ENCODE results near the gene BOLA1. TPM values are rescaled to one million over a fixed set of nuclear protein-coding genes. Genes with fewer than 3 reads are reported as not detected.

Gene BOLA1
- polyA plus RNA-seq, 1 of the 3 experiments (the other 2 are of a cell fraction), result 24.6 TPM

DNA sequence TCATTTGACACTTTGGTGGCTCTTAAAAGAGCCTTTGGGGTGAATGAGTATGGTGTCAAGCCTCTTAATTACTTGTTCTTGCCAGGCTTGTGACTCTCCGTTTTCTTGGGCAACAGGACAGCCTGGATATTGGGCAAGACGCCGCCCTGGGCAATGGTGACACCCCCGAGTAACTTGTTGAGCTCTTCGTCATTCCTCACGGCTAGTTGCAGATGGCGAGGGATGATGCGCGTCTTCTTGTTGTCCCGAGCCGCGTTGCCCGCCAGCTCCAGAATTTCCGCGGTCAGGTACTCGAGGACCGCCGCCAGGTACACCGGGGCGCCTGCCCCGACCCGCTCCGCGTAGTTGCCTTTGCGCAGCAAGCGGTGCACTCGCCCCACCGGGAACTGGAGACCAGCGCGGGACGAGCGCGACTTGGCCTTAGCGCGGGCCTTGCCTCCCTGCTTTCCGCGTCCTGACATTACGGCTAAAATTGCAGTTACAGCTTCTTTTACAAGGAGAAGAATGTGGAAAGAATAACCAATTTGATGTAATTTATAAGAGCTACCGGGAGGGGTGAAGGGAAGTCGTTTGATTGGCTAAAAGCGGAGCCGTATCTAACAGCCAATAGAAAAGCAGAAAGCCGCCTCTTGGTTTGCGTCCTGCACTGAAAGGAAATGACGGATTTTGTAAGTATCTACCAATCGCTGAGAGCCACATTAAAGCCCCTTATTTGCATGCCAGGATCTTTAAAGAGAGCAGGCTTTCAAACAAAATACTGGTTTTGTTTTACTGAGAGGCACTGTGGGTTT lies 11.7 kb upstream of the BOLA1 start:
- CTCF ChIA-PET, result interaction anchor here (1.0 to 3.6 kb wide), 15 partner anchors 15 to 300 kb away, joined by 3 to 33 read pairs (median 4); partner anchors contain the start of genes SF3B4 and VPS45
- peak overlapping the region; percentile 73 to 80 for H3K4me3 ChIP-seq (ENCODE audit: low read depth in 2 of 2, low read length in 1 of 2)
- H3K9me3 ChIP-seq, result no peaks in the 10 kb centered on the region
- peaks cover 20% of the 10 kb centered on the region; the same call in 1 of the 2 replicates for H4K20me1 ChIP-seq (ENCODE audit: insufficient read depth)
- H3K27ac ChIP-seq (ENCODE audit: low read depth in 2 of 2, low read length in 1 of 2), result peak overlapping the region; percentile 98 to 100
- peak; percentile 80 for DNase-seq
- H2AFZ ChIP-seq (ENCODE audit: low read depth), result 0 out of 2 replicates have a peak overlapping the region, but pooled peaks have one; percentile 88
- H3K4me2 ChIP-seq, result peak overlapping the region; percentile 82
- POLR2A ChIA-PET, result interaction anchor here (0.6 to 4.4 kb wide), 30 partner anchors 12 to 1492 kb away, joined by 3 to 34 read pairs (median 7); partner anchors contain the start of genes BOLA1, OTUD7B, SF3B4 and SV2A
- WGBS (ENCODE audit: low lambda C conversion rate), result 0% methylated on average over 28 of the region's 46 CpGs
- no peaks in the 10 kb centered on the region for H3K9me2 ChIP-seq
- no peaks in the 10 kb centered on the region for H3K27me3 ChIP-seq (ENCODE audit: insufficient read depth)
- peaks cover 30% of the 10 kb centered on the region for H3K79me2 ChIP-seq (ENCODE audit: insufficient read depth)
- no peaks in the 10 kb centered on the region for H3K36me3 ChIP-seq (replicated peaks in 1 of 2; ENCODE audit: control insufficient read depth in 1 of 2, insufficient read depth in 2 of 2, low read length in 1 of 2)
- peaks cover 43% of the 10 kb centered on the region for H3F3A ChIP-seq (replicated peaks; ENCODE audit: insufficient read depth)
- H3K9ac ChIP-seq, result peak overlapping the region; percentile 79
- peaks cover 8 to 19% of the 10 kb centered on the region in 2 experiments; a peak in 3 of 4 replicates for H3K4me1 ChIP-seq (ENCODE audit: control insufficient read depth in 1 of 2, insufficient read depth in 2 of 2, low read depth in 1 of 2, low read length in 1 of 2)
- TF ChIP-seq, protein P1, sequence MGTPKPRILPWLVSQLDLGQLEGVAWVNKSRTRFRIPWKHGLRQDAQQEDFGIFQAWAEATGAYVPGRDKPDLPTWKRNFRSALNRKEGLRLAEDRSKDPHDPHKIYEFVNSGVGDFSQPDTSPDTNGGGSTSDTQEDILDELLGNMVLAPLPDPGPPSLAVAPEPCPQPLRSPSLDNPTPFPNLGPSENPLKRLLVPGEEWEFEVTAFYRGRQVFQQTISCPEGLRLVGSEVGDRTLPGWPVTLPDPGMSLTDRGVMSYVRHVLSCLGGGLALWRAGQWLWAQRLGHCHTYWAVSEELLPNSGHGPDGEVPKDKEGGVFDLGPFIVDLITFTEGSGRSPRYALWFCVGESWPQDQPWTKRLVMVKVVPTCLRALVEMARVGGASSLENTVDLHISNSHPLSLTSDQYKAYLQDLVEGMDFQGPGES (IDR thresholded peaks at IDR 0.05; ENCODE audit: low read depth, low read length), result peak; percentile 51; the same call in 1 of the 2 replicates
- TF ChIP-seq RCOR1 (IDR thresholded peaks at IDR 0.05; ENCODE audit: low read length) (peak; percentile 15), FOXM1 (IDR thresholded peaks at IDR 0.05; ENCODE audit: low read depth) (no peak), EZH2phosphoT487 (IDR thresholded peaks at IDR 0.05; ENCODE audit: borderline replicate concordance, low read depth) (no peak), TEAD4 (IDR thresholded peaks at IDR 0.05; ENCODE audit: borderline replicate concordance, insufficient read depth) (no peak), SIN3A (IDR thresholded peaks at IDR 0.05; ENCODE audit: borderline replicate concordance, low read depth, low read length) (peak; percentile 60; the same call in 1 of the 2 replicates), SMC3 (IDR thresholded peaks at IDR 0.05; ENCODE audit: low read depth, low read length) (no peak), TAF1 (IDR thresholded peaks at IDR 0.05; ENCODE audit: borderline replicate concordance, low read depth, low read length) (peak; percentile 84), GABPA (IDR thresholded peaks at IDR 0.05; ENCODE audit: low read depth) (peak; percentile 36; the same call in 1 of the 2 replicates), RFX5 (IDR thresholded peaks at IDR 0.05; ENCODE audit: low read length) (peak; percentile 65; the same call in 1 of the 2 replicates), NRF1 (IDR thresholded peaks at IDR 0.05; ENCODE audit: low read depth, low read length) (no peak), NFIC (IDR thresholded peaks at IDR 0.05; ENCODE audit: borderline replicate concordance) (no peak), EP300 (IDR thresholded peaks at IDR 0.05; ENCODE audit: borderline replicate concordance in 1 of 2, low read depth in 1 of 2, low read length in 1 of 2) (peak in 1 of 2 experiments; percentile 22; a peak in 1 of 4 replicates), POLR2AphosphoS5 (IDR thresholded peaks at IDR 0.05; ENCODE audit: low read depth, low read length) (peak; percentile 93), RXRA (IDR thresholded peaks at IDR 0.05; ENCODE audit: borderline replicate concordance, low read depth) (no peak), JUND (IDR thresholded peaks at IDR 0.05) (no peak)
- TF ChIP-seq, protein P2, sequence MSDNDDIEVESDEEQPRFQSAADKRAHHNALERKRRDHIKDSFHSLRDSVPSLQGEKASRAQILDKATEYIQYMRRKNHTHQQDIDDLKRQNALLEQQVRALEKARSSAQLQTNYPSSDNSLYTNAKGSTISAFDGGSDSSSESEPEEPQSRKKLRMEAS (IDR thresholded peaks at IDR 0.05; ENCODE audit: low read depth), result peak; percentile 38; the same call in 1 of the 2 replicates
- TF ChIP-seq, protein P3, sequence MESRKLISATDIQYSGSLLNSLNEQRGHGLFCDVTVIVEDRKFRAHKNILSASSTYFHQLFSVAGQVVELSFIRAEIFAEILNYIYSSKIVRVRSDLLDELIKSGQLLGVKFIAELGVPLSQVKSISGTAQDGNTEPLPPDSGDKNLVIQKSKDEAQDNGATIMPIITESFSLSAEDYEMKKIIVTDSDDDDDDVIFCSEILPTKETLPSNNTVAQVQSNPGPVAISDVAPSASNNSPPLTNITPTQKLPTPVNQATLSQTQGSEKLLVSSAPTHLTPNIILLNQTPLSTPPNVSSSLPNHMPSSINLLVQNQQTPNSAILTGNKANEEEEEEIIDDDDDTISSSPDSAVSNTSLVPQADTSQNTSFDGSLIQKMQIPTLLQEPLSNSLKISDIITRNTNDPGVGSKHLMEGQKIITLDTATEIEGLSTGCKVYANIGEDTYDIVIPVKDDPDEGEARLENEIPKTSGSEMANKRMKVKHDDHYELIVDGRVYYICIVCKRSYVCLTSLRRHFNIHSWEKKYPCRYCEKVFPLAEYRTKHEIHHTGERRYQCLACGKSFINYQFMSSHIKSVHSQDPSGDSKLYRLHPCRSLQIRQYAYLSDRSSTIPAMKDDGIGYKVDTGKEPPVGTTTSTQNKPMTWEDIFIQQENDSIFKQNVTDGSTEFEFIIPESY (IDR thresholded peaks at IDR 0.05; ENCODE audit: borderline replicate concordance, low read depth), result peak; percentile 90
- TF ChIP-seq, protein P4, sequence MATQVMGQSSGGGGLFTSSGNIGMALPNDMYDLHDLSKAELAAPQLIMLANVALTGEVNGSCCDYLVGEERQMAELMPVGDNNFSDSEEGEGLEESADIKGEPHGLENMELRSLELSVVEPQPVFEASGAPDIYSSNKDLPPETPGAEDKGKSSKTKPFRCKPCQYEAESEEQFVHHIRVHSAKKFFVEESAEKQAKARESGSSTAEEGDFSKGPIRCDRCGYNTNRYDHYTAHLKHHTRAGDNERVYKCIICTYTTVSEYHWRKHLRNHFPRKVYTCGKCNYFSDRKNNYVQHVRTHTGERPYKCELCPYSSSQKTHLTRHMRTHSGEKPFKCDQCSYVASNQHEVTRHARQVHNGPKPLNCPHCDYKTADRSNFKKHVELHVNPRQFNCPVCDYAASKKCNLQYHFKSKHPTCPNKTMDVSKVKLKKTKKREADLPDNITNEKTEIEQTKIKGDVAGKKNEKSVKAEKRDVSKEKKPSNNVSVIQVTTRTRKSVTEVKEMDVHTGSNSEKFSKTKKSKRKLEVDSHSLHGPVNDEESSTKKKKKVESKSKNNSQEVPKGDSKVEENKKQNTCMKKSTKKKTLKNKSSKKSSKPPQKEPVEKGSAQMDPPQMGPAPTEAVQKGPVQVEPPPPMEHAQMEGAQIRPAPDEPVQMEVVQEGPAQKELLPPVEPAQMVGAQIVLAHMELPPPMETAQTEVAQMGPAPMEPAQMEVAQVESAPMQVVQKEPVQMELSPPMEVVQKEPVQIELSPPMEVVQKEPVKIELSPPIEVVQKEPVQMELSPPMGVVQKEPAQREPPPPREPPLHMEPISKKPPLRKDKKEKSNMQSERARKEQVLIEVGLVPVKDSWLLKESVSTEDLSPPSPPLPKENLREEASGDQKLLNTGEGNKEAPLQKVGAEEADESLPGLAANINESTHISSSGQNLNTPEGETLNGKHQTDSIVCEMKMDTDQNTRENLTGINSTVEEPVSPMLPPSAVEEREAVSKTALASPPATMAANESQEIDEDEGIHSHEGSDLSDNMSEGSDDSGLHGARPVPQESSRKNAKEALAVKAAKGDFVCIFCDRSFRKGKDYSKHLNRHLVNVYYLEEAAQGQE (IDR thresholded peaks at IDR 0.05; ENCODE audit: low read depth, low read length), result peak; percentile 43; the same call in 1 of the 2 replicates
- TF ChIP-seq, protein P5, sequence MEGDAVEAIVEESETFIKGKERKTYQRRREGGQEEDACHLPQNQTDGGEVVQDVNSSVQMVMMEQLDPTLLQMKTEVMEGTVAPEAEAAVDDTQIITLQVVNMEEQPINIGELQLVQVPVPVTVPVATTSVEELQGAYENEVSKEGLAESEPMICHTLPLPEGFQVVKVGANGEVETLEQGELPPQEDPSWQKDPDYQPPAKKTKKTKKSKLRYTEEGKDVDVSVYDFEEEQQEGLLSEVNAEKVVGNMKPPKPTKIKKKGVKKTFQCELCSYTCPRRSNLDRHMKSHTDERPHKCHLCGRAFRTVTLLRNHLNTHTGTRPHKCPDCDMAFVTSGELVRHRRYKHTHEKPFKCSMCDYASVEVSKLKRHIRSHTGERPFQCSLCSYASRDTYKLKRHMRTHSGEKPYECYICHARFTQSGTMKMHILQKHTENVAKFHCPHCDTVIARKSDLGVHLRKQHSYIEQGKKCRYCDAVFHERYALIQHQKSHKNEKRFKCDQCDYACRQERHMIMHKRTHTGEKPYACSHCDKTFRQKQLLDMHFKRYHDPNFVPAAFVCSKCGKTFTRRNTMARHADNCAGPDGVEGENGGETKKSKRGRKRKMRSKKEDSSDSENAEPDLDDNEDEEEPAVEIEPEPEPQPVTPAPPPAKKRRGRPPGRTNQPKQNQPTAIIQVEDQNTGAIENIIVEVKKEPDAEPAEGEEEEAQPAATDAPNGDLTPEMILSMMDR (IDR thresholded peaks at IDR 0.05), result no peak
- TF ChIP-seq, protein P6, sequence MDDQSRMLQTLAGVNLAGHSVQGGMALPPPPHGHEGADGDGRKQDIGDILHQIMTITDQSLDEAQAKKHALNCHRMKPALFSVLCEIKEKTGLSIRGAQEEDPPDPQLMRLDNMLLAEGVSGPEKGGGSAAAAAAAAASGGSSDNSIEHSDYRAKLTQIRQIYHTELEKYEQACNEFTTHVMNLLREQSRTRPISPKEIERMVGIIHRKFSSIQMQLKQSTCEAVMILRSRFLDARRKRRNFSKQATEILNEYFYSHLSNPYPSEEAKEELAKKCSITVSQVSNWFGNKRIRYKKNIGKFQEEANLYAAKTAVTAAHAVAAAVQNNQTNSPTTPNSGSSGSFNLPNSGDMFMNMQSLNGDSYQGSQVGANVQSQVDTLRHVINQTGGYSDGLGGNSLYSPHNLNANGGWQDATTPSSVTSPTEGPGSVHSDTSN (IDR thresholded peaks at IDR 0.05), result no peak
